HEK293 (cell line): Measurements from ENCODE around the gene GARIN5B.

Source experiments
- RBAK ChIP-seq: fragments of 450-650 bp; formaldehyde crosslinking; IDR thresholded peaks from 2 replicates; pipeline ENCODE4 v1.5.1; 2016; ENCODE audit warnings: missing biosample characterization, missing genetic modification characterization
- ZNF133 ChIP-seq: fragments of 450-650 bp; formaldehyde crosslinking; IDR thresholded peaks from 2 replicates; pipeline ENCODE4 v1.5.1; 2016; ENCODE audit warnings: missing biosample characterization, missing genetic modification characterization
- ZNF221 ChIP-seq: fragments of 450-650 bp; formaldehyde crosslinking; IDR thresholded peaks from 2 replicates; pipeline ENCODE4 v1.5.1; 2017; ENCODE audit warnings: missing biosample characterization, missing genetic modification characterization, borderline replicate concordance
- ZNF629 ChIP-seq: fragments of 450-650 bp; formaldehyde crosslinking; IDR thresholded peaks from 2 replicates; pipeline ENCODE4 v1.5.1; 2017; ENCODE audit warnings: missing biosample characterization, missing genetic modification characterization
- TF ChIP-seq, protein P1 (sequence below): fragments of 450-650 bp; formaldehyde crosslinking; IDR thresholded peaks from 2 replicates; pipeline ENCODE4 v1.5.1; 2016; ENCODE audit warnings: missing biosample characterization, missing genetic modification characterization
- TF ChIP-seq, protein P2 (sequence below): fragments of 450-650 bp; formaldehyde crosslinking; IDR thresholded peaks from 2 replicates; pipeline ENCODE4 v1.5.1; 2016; ENCODE audit warnings: missing biosample characterization, missing genetic modification characterization, borderline replicate concordance

GRCh38 chr19:55350620-55351315, 12.3 kb downstream of the GARIN5B start:
- TF ChIP-seq ZNF629 (tag by site-specific recombination) (no peak), ZNF221 (tag by site-specific recombination) (no peak), RBAK (tag by site-specific recombination) (no peak), ZNF133 (no peak)
- TF ChIP-seq, protein P1, sequence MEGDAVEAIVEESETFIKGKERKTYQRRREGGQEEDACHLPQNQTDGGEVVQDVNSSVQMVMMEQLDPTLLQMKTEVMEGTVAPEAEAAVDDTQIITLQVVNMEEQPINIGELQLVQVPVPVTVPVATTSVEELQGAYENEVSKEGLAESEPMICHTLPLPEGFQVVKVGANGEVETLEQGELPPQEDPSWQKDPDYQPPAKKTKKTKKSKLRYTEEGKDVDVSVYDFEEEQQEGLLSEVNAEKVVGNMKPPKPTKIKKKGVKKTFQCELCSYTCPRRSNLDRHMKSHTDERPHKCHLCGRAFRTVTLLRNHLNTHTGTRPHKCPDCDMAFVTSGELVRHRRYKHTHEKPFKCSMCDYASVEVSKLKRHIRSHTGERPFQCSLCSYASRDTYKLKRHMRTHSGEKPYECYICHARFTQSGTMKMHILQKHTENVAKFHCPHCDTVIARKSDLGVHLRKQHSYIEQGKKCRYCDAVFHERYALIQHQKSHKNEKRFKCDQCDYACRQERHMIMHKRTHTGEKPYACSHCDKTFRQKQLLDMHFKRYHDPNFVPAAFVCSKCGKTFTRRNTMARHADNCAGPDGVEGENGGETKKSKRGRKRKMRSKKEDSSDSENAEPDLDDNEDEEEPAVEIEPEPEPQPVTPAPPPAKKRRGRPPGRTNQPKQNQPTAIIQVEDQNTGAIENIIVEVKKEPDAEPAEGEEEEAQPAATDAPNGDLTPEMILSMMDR (tag by site-specific recombination): no peak
- TF ChIP-seq, protein P2, sequence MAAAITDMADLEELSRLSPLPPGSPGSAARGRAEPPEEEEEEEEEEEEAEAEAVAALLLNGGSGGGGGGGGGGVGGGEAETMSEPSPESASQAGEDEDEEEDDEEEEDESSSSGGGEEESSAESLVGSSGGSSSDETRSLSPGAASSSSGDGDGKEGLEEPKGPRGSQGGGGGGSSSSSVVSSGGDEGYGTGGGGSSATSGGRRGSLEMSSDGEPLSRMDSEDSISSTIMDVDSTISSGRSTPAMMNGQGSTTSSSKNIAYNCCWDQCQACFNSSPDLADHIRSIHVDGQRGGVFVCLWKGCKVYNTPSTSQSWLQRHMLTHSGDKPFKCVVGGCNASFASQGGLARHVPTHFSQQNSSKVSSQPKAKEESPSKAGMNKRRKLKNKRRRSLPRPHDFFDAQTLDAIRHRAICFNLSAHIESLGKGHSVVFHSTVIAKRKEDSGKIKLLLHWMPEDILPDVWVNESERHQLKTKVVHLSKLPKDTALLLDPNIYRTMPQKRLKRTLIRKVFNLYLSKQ: no peak
